ENCODE results near the gene SPTLC3. TPM values are rescaled to one million over a fixed set of nuclear protein-coding genes. Genes with fewer than 3 reads are reported as not detected.

Gene SPTLC3
- total and polyA plus RNA-seq, 4 donors, result 3.0 to 23.2 (median 11.9) TPM

DNA sequence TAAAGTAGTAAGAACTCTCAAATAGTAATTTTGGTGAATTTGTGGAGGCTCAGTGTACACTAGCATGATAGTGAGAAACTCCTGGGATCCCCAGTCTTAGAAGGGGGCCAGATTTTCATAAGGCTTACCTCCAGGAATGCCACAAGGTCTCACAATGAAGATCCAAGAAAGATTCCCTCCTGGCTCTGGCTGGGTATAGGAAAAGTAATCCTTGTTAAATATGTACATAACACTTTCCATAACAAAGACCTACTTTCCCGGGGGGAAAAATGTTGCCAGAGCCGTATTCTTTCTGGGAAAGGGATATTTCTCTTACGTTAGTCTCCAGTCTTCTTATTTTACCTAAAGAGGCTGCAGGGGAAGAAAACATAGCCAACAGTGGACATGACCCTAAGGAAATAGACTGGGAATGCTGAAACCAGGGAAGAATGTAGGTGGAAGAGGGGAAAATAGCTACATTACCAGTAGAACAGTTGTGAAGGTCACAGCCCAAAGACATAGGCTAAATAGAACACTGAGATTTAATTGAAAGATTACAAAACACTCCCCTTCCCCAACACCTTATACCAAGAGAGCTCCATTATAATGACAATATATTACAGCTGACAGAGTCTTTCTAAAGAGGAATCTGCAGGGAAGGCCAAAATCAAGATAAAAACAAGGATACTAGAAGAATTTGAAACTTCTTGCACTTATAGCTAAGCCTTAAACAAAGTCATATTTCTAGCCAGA, 177.4 kb downstream of the SPTLC3 start:
- no peaks in the 10 kb centered on the region for H3K4me1 ChIP-seq (ENCODE audit: control insufficient read depth in 5 of 5, insufficient read depth in 5 of 5, low read length in 5 of 5)
- 71 to 77% methylated on average over 3 of the region's 3 CpGs for WGBS, 2 donors
- no peaks in the 10 kb centered on the region for H3K27me3 ChIP-seq (ENCODE audit: control insufficient read depth in 3 of 3, insufficient read depth in 3 of 3, low read length in 2 of 3)
- TF ChIP-seq, protein P1, sequence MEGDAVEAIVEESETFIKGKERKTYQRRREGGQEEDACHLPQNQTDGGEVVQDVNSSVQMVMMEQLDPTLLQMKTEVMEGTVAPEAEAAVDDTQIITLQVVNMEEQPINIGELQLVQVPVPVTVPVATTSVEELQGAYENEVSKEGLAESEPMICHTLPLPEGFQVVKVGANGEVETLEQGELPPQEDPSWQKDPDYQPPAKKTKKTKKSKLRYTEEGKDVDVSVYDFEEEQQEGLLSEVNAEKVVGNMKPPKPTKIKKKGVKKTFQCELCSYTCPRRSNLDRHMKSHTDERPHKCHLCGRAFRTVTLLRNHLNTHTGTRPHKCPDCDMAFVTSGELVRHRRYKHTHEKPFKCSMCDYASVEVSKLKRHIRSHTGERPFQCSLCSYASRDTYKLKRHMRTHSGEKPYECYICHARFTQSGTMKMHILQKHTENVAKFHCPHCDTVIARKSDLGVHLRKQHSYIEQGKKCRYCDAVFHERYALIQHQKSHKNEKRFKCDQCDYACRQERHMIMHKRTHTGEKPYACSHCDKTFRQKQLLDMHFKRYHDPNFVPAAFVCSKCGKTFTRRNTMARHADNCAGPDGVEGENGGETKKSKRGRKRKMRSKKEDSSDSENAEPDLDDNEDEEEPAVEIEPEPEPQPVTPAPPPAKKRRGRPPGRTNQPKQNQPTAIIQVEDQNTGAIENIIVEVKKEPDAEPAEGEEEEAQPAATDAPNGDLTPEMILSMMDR (IDR thresholded peaks at IDR 0.05; ENCODE audit: control extremely low read depth, extremely low read depth), result no peak
- no peak for DNase-seq
- no peak overlapping the region for H3K4me3 ChIP-seq
- no peak for ATAC-seq (ENCODE audit: insufficient read depth, low FRiP score)
- H3K36me3 ChIP-seq (ENCODE audit: control insufficient read depth in 4 of 4, insufficient read depth in 4 of 4, low read length in 4 of 4), result no peaks in the 10 kb centered on the region
- no peaks in the 10 kb centered on the region for H3K9me3 ChIP-seq (ENCODE audit: control insufficient read depth in 4 of 4, insufficient read depth in 3 of 4, low read length in 3 of 4)
- H3K9ac ChIP-seq (ENCODE audit: insufficient read depth in 1 of 2, low read length in 2 of 2), result no peak overlapping the region
- no peak overlapping the region for H3K27ac ChIP-seq (ENCODE audit: low read depth in 1 of 2, low read length in 1 of 2)

DNA sequence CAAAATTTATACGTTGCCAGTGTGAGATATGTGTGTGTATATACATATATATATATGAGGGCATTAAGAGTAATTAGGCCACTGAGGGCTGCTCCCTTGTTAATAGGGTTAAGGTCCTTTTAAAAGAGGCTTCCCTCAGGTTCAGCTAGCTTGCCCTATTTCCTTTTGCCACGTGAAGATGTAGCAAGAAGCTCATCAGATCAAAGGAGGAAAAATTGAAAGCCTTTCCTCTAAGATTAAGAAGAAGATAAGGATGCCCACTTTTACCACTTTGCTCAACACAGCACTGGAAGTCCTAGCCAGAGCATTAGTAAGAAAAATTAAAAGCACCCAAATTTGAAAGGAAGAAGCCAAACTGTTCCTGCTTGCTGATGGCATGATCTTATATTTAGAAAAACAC, 179.1 kb downstream of the SPTLC3 start:
- Histone ChIP-seq H3K27me3 (ENCODE audit: control insufficient read depth in 3 of 3, insufficient read depth in 3 of 3, low read length in 2 of 3) (no peaks in the 10 kb centered on the region), H3K9me3 (ENCODE audit: control insufficient read depth in 4 of 4, insufficient read depth in 3 of 4, low read length in 3 of 4) (no peaks in the 10 kb centered on the region), H3K27ac (ENCODE audit: low read depth in 1 of 2, low read length in 1 of 2) (no peak overlapping the region), H3K36me3 (ENCODE audit: control insufficient read depth in 4 of 4, insufficient read depth in 4 of 4, low read length in 4 of 4) (no peaks in the 10 kb centered on the region), H3K4me1 (ENCODE audit: control insufficient read depth in 5 of 5, insufficient read depth in 5 of 5, low read length in 5 of 5) (no peaks in the 10 kb centered on the region), H3K4me3 (no peak overlapping the region), H3K9ac (ENCODE audit: insufficient read depth in 1 of 2, low read length in 2 of 2) (no peak overlapping the region)
- no peak for ATAC-seq (ENCODE audit: insufficient read depth, low FRiP score)
- TF ChIP-seq, protein P1 (IDR thresholded peaks at IDR 0.05; ENCODE audit: control extremely low read depth, extremely low read depth), result no peak
- DNase-seq, result no peak
- WGBS, 2 donors, result 49 to 58% methylated on average over 2 of the region's 2 CpGs

DNA sequence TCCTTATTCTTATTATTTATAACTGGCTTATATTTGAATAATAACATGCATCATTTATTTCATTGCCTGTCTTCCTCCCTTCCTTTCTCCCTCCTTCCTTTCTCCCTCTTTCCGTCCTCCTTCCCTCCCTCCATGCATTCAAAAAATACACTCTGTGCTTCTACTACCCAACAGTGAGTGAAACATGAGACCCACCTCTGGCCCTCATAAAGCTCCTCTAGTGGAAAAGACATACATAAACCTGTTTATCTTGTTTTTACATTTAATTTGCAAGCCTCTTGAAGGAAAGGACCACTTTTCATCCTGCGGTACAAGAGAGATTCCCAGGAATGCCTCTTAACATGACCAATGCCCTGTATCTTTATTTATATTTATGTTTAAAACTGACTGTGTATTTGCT, 190.5 kb downstream of the SPTLC3 start:
- Histone ChIP-seq H3K9ac (ENCODE audit: insufficient read depth in 1 of 2, low read length in 2 of 2) (no peak overlapping the region), H3K4me1 (ENCODE audit: control insufficient read depth in 5 of 5, insufficient read depth in 5 of 5, low read length in 5 of 5) (no peaks in the 10 kb centered on the region), H3K27me3 (ENCODE audit: control insufficient read depth in 3 of 3, insufficient read depth in 3 of 3, low read length in 2 of 3) (no peaks in the 10 kb centered on the region), H3K9me3 (ENCODE audit: control insufficient read depth in 4 of 4, insufficient read depth in 3 of 4, low read length in 3 of 4) (no peaks in the 10 kb centered on the region), H3K27ac (ENCODE audit: low read depth in 1 of 2, low read length in 1 of 2) (no peak overlapping the region), H3K36me3 (ENCODE audit: control insufficient read depth in 4 of 4, insufficient read depth in 4 of 4, low read length in 4 of 4) (no peaks in the 10 kb centered on the region), H3K4me3 (no peak overlapping the region)
- peak in 2 of 3 donors; percentile 10 to 20 for DNase-seq
- TF ChIP-seq, protein P1 (IDR thresholded peaks at IDR 0.05; ENCODE audit: control extremely low read depth, extremely low read depth), result no peak
- 71 to 94% methylated on average over 2 of the region's 2 CpGs for WGBS, 2 donors
- ATAC-seq (ENCODE audit: insufficient read depth, low FRiP score), result no peak
